GM12864 (cell line): ENCODE data around the gene PPARD.
"Not testable (repeated sequence)": the region's sequence is repeated elsewhere in the genome, so short reads cannot be mapped to it uniquely, and the experiment has no call there.

Experiments used
- DNase-seq: peaks from one replicate; pipeline ENCODE4 v3.0.0-alpha.2; 2011; ENCODE audit warnings: low read depth
- H3K4me3 ChIP-seq: 2 replicates; pipeline ENCODE4 v1.5.1; 2011; ENCODE audit warnings: mild to moderate bottlenecking, low read depth, low read length, control low read depth
- TF ChIP-seq, protein P1 (sequence below): IDR thresholded peaks from 2 replicates; pipeline ENCODE4 v1.5.1; 2011; ENCODE audit warnings: low read depth, mild to moderate bottlenecking, moderate library complexity, low read length, control low read depth, inconsistent platforms; ENCODE audit errors: missing control alignments

The PPARD gene

GRCh38 chr6:35305117-35305516 is 37.2 kb upstream of the PPARD start:
- TF ChIP-seq, protein P1, sequence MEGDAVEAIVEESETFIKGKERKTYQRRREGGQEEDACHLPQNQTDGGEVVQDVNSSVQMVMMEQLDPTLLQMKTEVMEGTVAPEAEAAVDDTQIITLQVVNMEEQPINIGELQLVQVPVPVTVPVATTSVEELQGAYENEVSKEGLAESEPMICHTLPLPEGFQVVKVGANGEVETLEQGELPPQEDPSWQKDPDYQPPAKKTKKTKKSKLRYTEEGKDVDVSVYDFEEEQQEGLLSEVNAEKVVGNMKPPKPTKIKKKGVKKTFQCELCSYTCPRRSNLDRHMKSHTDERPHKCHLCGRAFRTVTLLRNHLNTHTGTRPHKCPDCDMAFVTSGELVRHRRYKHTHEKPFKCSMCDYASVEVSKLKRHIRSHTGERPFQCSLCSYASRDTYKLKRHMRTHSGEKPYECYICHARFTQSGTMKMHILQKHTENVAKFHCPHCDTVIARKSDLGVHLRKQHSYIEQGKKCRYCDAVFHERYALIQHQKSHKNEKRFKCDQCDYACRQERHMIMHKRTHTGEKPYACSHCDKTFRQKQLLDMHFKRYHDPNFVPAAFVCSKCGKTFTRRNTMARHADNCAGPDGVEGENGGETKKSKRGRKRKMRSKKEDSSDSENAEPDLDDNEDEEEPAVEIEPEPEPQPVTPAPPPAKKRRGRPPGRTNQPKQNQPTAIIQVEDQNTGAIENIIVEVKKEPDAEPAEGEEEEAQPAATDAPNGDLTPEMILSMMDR, result no peak
- no peak for DNase-seq
- H3K4me3 ChIP-seq, result no peak overlapping the region

GRCh38 chr6:35307138-35307537 is 35.2 kb upstream of the PPARD start:
- H3K4me3 ChIP-seq, DNase-seq: not testable (repeated sequence)

DNA sequence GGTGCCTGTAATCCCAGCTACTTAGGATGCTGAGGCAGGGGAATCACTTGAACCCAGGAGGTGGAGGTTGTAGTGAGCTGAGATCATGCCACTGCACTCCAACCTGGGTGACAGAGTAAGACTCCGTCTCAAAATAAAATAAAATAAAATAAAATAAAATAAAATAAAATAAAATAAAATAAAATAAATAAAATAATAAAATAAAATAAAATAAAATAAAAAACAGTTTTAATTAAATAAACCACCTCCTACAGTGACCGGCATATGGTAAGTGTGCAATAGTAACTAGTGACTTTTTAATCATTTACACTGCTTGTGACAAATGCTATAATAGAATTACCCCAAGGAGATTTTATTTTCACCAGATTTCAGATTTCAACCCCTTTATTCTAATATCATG is 33.8 kb upstream of the PPARD start:
- H3K4me3 ChIP-seq, DNase-seq: not testable (repeated sequence)

DNA sequence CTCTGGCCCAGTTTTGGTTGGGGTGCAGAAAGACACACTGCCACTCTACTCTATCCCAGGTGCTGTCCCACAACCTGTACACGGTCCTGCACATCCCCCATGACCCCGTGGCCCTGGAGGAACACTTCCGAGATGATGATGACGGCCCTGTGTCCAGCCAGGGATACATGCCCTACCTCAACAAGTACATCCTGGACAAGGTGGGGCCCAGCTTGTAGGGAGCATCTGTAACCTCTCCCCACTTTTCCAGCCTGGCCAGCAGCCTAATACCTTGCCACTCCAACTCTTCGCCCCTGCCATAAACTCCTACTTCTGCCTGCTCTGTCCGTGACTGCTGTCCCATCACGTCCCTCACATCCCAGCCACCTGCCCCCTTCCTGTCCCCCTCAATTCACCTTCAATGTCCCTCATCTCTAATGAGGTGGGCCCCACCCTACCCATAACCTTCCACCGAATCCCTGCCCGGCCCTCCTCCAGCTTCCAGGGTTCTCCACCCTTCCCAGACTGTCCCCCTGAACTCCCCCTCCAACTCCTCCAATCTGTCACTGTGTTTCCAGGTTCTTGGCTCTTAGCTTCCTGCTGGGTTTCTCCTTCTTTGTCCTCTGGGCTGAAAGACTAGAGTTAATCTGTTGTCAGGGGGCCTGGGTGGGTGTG is 32.6 kb upstream of the PPARD start:
- no peak overlapping the region for H3K4me3 ChIP-seq
- TF ChIP-seq, protein P1, result no peak
- DNase-seq, result no peak

DNA sequence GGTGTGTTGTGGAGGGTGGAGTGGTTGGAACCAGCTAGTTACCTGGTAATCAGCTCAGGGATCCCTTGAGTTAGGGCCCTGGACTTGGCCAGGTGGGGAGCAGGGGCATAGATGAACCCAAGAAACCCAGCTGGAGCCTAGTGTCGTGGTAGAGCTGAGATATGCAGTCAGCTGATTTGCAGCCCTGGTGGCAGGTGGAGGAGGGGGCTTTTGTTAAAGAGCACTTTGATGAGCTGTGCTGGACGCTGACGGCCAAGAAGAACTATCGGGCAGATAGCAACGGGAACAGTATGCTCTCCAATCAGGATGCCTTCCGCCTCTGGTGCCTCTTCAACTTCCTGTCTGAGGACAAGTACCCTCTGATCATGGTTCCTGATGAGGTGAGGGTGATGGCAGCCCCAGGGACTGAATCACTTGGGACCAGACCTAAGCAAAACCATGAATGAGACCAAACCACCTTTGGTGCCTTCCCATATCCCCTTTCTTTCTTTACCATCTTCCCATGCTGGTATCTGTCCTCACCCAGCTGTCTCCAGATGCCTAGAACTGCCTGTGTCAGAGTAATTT is 32.0 kb upstream of the PPARD start:
- TF ChIP-seq, protein P1, result no peak
- no peak for DNase-seq
- no peak overlapping the region for H3K4me3 ChIP-seq

GRCh38 chr6:35311390-35312075 is 30.8 kb upstream of the PPARD start:
- TF ChIP-seq, protein P1, result no peak
- DNase-seq, result no peak
- no peak overlapping the region for H3K4me3 ChIP-seq

DNA sequence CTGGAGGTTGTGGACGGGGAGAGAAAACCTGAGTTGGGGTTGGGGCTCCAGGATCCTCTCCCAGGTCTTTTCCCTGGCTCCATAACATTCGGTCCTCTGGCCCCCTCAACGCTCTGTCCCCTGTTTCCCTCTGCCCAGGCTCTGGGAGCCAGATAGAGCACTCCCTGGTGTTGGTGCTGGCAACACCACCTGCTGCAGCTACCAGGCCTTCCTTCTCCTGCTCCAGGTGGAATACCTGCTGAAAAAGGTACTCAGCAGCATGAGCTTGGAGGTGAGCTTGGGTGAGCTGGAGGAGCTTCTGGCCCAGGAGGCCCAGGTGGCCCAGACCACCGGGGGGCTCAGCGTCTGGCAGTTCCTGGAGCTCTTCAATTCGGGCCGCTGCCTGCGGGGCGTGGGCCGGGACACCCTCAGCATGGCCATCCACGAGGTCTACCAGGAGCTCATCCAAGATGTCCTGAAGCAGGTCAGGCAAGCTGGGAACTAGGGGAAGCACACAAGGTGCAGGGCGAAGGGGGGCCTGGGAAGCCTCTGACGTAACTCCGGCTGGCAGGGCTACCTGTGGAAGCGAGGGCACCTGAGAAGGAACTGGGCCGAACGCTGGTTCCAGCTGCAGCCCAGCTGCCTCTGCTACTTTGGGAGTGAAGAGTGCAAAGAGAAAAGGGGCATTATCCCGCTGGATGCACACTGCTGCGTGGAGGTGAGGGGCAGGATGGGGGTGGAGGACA is 30.1 kb upstream of the PPARD start:
- no peak overlapping the region for H3K4me3 ChIP-seq
- DNase-seq, result no peak
- TF ChIP-seq, protein P1, result no peak
